Measurements from ENCODE around the gene ST7. TPM values are rescaled to one million over a fixed set of nuclear protein-coding genes. Genes with fewer than 3 reads are reported as not detected.
A peak's percentile ranks its signal among the peaks of the same experiment; 100 is the strongest.

The ST7 gene
- total and polyA plus RNA-seq, 5 donors from 2014 or later, result 7.3 to 15.5 (median 9.9) TPM

DNA sequence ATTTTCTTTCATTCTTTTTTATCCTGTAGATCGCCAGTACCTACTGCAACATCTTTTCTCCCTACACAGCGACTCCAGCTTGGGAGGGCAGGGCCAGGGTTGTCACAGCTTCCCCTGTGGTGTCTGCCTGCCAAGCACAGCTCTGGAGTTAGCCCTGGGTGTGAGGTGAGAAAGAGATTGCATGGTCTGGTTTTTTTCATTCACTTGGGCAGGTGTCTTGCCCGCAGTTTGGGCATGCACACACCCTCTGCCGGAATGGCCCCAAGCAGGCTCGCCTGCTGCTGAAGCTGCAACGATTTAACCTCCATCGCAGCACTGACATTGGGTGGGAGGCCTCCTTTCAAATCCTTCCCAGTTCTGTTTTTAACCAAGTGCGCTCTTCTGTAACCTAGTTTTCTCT, 236.8 kb downstream of the ST7 start:
- no peaks in the 10 kb centered on the region for H3K4me1 ChIP-seq (ENCODE audit: control insufficient read depth, insufficient read depth, low read length, poor library complexity, severe bottlenecking)
- Mint-ChIP-seq H3K27me3 (no peaks in the 10 kb centered on the region), H3K4me3 (no peak overlapping the region), H3K9me3 (no peaks in the 10 kb centered on the region), H3K4me1 (no peaks in the 10 kb centered on the region), H3K36me3 (peaks cover 11% of the 10 kb centered on the region), H3K27ac (no peak overlapping the region)
- H3K9me3 ChIP-seq (ENCODE audit: control insufficient read depth in 2 of 2, low read length in 2 of 2), result no peaks in the 10 kb centered on the region
- H3K27me3 ChIP-seq (ENCODE audit: control insufficient read depth, insufficient read depth, low read length), result no peaks in the 10 kb centered on the region
- DNase-seq (no peak), ATAC-seq (ENCODE audit: low read depth in 2 of 2) (no peak)
- no peak overlapping the region for H3K27ac ChIP-seq (ENCODE audit: insufficient read depth, low read length, poor library complexity, severe bottlenecking)
- no peak overlapping the region for H3K4me3 ChIP-seq (ENCODE audit: low read depth, low read length)
- no peaks in the 10 kb centered on the region for H3K36me3 ChIP-seq (ENCODE audit: control insufficient read depth, insufficient read depth, low read length)

DNA sequence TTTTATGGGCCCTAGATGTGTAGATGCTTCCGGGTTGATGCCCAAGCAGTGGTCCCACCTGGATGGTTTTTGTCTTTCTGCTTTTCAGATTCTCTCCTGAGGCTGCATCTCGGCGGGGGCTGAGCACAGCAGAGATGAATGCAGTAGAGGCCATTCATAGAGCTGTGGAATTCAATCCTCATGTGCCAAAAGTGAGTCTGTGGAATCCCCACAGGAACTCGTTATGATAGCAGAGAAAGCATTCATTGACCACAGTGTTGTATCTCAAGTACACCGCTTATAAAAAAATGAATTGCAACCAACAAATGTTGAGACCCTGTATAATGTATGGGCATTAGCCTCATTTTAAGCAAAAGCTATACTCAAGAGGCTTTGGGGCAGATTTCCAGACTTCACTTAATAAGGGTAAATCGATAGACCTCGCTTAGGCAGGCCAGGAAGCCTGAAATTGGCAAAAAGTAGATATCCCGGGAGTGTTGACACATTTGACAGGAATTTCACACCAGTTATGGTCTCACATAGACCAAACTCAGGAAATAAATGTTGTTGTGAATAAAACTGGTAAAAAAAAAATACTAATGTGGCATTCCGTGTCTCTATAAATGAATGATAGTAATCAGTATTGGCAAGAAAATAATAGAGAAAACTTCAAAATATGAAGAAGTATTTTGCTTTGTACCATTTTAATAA, 237.6 kb downstream of the ST7 start:
- Histone ChIP-seq H3K9me3 (ENCODE audit: control insufficient read depth in 2 of 2, low read length in 2 of 2) (no peaks in the 10 kb centered on the region), H3K4me1 (ENCODE audit: control insufficient read depth, insufficient read depth, low read length, poor library complexity, severe bottlenecking) (no peaks in the 10 kb centered on the region), H3K36me3 (ENCODE audit: control insufficient read depth, insufficient read depth, low read length) (no peaks in the 10 kb centered on the region), H3K4me3 (ENCODE audit: low read depth, low read length) (no peak overlapping the region), H3K27me3 (ENCODE audit: control insufficient read depth, insufficient read depth, low read length) (no peaks in the 10 kb centered on the region), H3K27ac (ENCODE audit: insufficient read depth, low read length, poor library complexity, severe bottlenecking) (no peak overlapping the region)
- Mint-ChIP-seq H3K36me3 (peaks cover 11% of the 10 kb centered on the region), H3K27me3 (no peaks in the 10 kb centered on the region), H3K4me3 (no peak overlapping the region), H3K9me3 (no peaks in the 10 kb centered on the region), H3K4me1 (no peaks in the 10 kb centered on the region), H3K27ac (no peak overlapping the region)
- no peak for DNase-seq
- no peak for ATAC-seq (ENCODE audit: low read depth in 2 of 2)

- H3K9me3 Mint-ChIP-seq, result no peaks in the 10 kb centered on the region
- ATAC-seq (ENCODE audit: low read depth in 2 of 2) (no peak), DNase-seq (no peak)
- Histone ChIP-seq H3K27me3 (ENCODE audit: control insufficient read depth, insufficient read depth, low read length) (no peaks in the 10 kb centered on the region), H3K36me3 (ENCODE audit: control insufficient read depth, insufficient read depth, low read length) (no peaks in the 10 kb centered on the region), H3K4me1 (ENCODE audit: control insufficient read depth, insufficient read depth, low read length, poor library complexity, severe bottlenecking) (no peaks in the 10 kb centered on the region), H3K27ac (ENCODE audit: insufficient read depth, low read length, poor library complexity, severe bottlenecking) (no peak overlapping the region), H3K4me3 (ENCODE audit: low read depth, low read length) (no peak overlapping the region), H3K9me3 (ENCODE audit: control insufficient read depth in 2 of 2, low read length in 2 of 2) (no peaks in the 10 kb centered on the region)
- H3K27me3 Mint-ChIP-seq, result no peaks in the 10 kb centered on the region
- no peak overlapping the region for H3K27ac Mint-ChIP-seq
- H3K4me1 Mint-ChIP-seq, result no peaks in the 10 kb centered on the region
- peaks cover 11% of the 10 kb centered on the region for H3K36me3 Mint-ChIP-seq
- no peak overlapping the region for H3K4me3 Mint-ChIP-seq
These were observed 238.8 kb downstream of the ST7 start for GRCh38 chr7:117192108-117192507.

DNA sequence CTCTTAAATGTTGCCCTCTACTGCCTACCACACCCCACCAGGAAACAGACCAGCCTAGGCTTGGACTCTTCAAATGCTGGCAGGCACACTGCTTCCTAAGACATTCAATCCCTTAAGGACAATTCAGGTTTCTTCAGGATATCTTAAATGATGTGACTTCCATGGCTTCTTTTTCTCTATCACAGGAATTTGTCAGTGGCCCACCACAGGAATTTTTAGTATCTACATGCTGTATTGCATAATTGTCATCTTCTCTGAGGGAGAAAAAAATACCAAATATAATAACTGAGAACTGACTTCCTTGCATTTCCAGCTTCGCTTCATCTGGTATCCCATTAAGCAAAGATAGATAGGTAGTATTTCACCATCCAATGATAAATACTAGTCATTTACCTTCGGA, 240.3 kb downstream of the ST7 start:
- H3K4me3 Mint-ChIP-seq, result no peak overlapping the region
- Histone ChIP-seq H3K27me3 (ENCODE audit: control insufficient read depth, insufficient read depth, low read length) (no peaks in the 10 kb centered on the region), H3K36me3 (ENCODE audit: control insufficient read depth, insufficient read depth, low read length) (no peaks in the 10 kb centered on the region), H3K27ac (ENCODE audit: insufficient read depth, low read length, poor library complexity, severe bottlenecking) (no peak overlapping the region), H3K4me3 (ENCODE audit: low read depth, low read length) (no peak overlapping the region), H3K9me3 (ENCODE audit: control insufficient read depth in 2 of 2, low read length in 2 of 2) (no peaks in the 10 kb centered on the region), H3K4me1 (ENCODE audit: control insufficient read depth, insufficient read depth, low read length, poor library complexity, severe bottlenecking) (no peaks in the 10 kb centered on the region)
- H3K27me3 Mint-ChIP-seq, result no peaks in the 10 kb centered on the region
- DNase-seq (no peak), ATAC-seq (ENCODE audit: low read depth in 2 of 2) (no peak)
- peaks cover 15% of the 10 kb centered on the region for H3K36me3 Mint-ChIP-seq
- H3K9me3 Mint-ChIP-seq, result no peaks in the 10 kb centered on the region
- no peaks in the 10 kb centered on the region for H3K4me1 Mint-ChIP-seq
- H3K27ac Mint-ChIP-seq, result no peak overlapping the region

DNA sequence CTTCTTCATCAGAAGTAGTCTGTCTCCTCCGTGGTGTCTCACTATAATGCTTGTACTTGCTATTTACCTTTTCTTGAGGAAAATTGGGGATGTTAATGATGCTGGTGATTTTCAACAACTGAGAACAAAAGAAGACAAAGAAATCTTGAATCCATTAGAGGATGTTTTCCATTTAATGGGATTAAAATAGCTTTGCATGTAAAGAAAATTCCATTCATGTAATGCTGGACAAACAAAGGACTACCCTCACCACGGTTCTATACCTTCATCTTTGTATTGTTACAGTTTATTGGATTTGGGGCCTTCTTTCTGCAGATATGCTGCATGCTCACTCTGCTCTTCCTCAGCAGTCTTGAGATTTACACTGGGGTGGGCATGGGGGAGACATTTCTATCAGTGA, 241.1 kb downstream of the ST7 start:
- no peaks in the 10 kb centered on the region for H3K4me1 Mint-ChIP-seq
- DNase-seq (no peak), ATAC-seq (ENCODE audit: low read depth in 2 of 2) (no peak)
- peaks cover 16% of the 10 kb centered on the region for H3K36me3 Mint-ChIP-seq
- no peak overlapping the region for H3K4me3 Mint-ChIP-seq
- H3K27ac ChIP-seq (ENCODE audit: insufficient read depth, low read length, poor library complexity, severe bottlenecking), result no peak overlapping the region
- H3K9me3 ChIP-seq (ENCODE audit: control insufficient read depth in 2 of 2, low read length in 2 of 2), result no peaks in the 10 kb centered on the region
- H3K9me3 Mint-ChIP-seq, result no peaks in the 10 kb centered on the region
- H3K4me1 ChIP-seq (ENCODE audit: control insufficient read depth, insufficient read depth, low read length, poor library complexity, severe bottlenecking), result no peaks in the 10 kb centered on the region
- peak overlapping the region in 1 of 3 donors; percentile 5 for H3K27ac Mint-ChIP-seq
- no peaks in the 10 kb centered on the region for H3K36me3 ChIP-seq (ENCODE audit: control insufficient read depth, insufficient read depth, low read length)
- no peaks in the 10 kb centered on the region for H3K27me3 ChIP-seq (ENCODE audit: control insufficient read depth, insufficient read depth, low read length)
- no peak overlapping the region for H3K4me3 ChIP-seq (ENCODE audit: low read depth, low read length)
- H3K27me3 Mint-ChIP-seq, result no peaks in the 10 kb centered on the region

DNA sequence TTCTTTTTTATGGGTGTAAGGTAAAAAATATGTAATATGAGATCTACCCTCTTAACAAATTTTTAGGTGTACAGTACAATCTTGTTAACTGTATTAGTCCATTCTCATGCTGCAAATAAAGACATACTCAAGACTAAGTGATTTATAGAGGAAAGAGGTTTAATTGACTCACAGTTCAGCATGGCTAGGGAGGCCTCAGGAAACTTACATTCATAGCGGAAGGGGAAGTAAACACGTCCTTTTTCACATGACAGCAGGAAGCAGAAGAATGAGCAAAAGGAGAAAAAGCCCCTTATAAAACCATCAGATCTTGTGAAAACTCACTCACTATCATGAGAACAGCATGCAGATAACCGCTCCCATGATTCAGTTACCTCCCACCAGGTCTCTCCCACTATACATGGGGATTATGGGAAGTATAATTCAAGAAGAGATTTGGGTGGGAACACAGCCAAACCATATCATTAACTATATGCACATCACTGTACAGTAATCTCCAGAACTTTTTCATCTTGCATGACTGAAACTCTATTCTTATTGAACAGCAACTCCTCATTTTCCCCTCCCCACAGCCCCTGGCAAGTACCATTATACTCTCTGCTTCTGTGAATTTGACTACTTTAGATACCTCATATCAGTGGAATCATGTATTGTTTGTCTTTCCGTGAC, 242.2 kb downstream of the ST7 start:
- Mint-ChIP-seq H3K36me3 (peaks cover 12% of the 10 kb centered on the region), H3K27ac (no peak overlapping the region)

DNA sequence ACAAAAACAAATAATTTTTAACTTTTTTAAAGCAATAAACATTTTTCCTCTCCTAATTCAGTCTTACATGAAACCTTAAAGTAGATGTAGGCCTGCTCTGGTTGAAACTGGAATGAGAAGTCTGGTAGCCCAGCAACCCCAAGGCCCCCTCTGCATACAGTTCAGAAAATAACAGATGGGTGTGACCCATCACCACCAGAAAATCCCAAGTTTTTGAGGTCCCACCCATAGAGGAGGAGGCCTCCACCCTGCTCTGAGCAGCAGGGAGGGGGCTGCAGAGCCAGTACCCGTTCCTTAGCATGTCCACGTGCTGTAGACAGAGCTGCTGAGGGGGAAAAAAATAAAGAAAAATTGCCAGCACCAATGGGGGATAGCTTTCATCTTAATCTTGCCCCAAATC, 246.8 kb downstream of the ST7 start:
- DNase-seq, result no peak
- H3K4me1 Mint-ChIP-seq, result no peaks in the 10 kb centered on the region
- Histone ChIP-seq H3K27ac (ENCODE audit: insufficient read depth, low read length, poor library complexity, severe bottlenecking) (no peak overlapping the region), H3K4me1 (ENCODE audit: control insufficient read depth, insufficient read depth, low read length, poor library complexity, severe bottlenecking) (no peaks in the 10 kb centered on the region), H3K27me3 (ENCODE audit: control insufficient read depth, insufficient read depth, low read length) (no peaks in the 10 kb centered on the region), H3K36me3 (ENCODE audit: control insufficient read depth, insufficient read depth, low read length) (no peaks in the 10 kb centered on the region), H3K9me3 (ENCODE audit: control insufficient read depth in 2 of 2, low read length in 2 of 2) (no peaks in the 10 kb centered on the region), H3K4me3 (ENCODE audit: low read depth, low read length) (no peak overlapping the region)
- no peak overlapping the region for H3K4me3 Mint-ChIP-seq
- peaks cover 9% of the 10 kb centered on the region for H3K36me3 Mint-ChIP-seq
- H3K27me3 Mint-ChIP-seq, result no peaks in the 10 kb centered on the region
- no peak overlapping the region for H3K27ac Mint-ChIP-seq
- no peaks in the 10 kb centered on the region for H3K9me3 Mint-ChIP-seq
- ATAC-seq (ENCODE audit: low read depth in 2 of 2), result no peak

More for the DNA sequence above, 242.2 kb downstream of the ST7 start:
- H3K4me3 Mint-ChIP-seq, result no peak overlapping the region
- no peaks in the 10 kb centered on the region for H3K27me3 ChIP-seq (ENCODE audit: control insufficient read depth, insufficient read depth, low read length)
- H3K27ac ChIP-seq (ENCODE audit: insufficient read depth, low read length, poor library complexity, severe bottlenecking), result no peak overlapping the region
- H3K4me3 ChIP-seq (ENCODE audit: low read depth, low read length), result no peak overlapping the region
- DNase-seq (no peak), ATAC-seq (ENCODE audit: low read depth in 2 of 2) (no peak)
- no peaks in the 10 kb centered on the region for H3K4me1 Mint-ChIP-seq
- no peaks in the 10 kb centered on the region for H3K4me1 ChIP-seq (ENCODE audit: control insufficient read depth, insufficient read depth, low read length, poor library complexity, severe bottlenecking)
- H3K9me3 ChIP-seq (ENCODE audit: control insufficient read depth in 2 of 2, low read length in 2 of 2), result no peaks in the 10 kb centered on the region
- no peaks in the 10 kb centered on the region for H3K36me3 ChIP-seq (ENCODE audit: control insufficient read depth, insufficient read depth, low read length)
- no peaks in the 10 kb centered on the region for H3K9me3 Mint-ChIP-seq
- no peaks in the 10 kb centered on the region for H3K27me3 Mint-ChIP-seq

Data from CD4-positive, CD25-positive, alpha-beta regulatory T cell (primary cell).